LNCAP (cell line): ENCODE data around the gene ZMAT5.

Source experiments
- TF ChIP-seq, protein P1 (sequence below): fragments of 450-650 bp; IDR thresholded peaks from 2 replicates; pipeline ENCODE4 v1.5.1; 2017; ENCODE audit warnings: mild to moderate bottlenecking

The ZMAT5 gene

GRCh38 chr22:29706486-29706885 lies 60.3 kb downstream of the ZMAT5 start:
- TF ChIP-seq, protein P1, sequence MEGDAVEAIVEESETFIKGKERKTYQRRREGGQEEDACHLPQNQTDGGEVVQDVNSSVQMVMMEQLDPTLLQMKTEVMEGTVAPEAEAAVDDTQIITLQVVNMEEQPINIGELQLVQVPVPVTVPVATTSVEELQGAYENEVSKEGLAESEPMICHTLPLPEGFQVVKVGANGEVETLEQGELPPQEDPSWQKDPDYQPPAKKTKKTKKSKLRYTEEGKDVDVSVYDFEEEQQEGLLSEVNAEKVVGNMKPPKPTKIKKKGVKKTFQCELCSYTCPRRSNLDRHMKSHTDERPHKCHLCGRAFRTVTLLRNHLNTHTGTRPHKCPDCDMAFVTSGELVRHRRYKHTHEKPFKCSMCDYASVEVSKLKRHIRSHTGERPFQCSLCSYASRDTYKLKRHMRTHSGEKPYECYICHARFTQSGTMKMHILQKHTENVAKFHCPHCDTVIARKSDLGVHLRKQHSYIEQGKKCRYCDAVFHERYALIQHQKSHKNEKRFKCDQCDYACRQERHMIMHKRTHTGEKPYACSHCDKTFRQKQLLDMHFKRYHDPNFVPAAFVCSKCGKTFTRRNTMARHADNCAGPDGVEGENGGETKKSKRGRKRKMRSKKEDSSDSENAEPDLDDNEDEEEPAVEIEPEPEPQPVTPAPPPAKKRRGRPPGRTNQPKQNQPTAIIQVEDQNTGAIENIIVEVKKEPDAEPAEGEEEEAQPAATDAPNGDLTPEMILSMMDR, result no peak

GRCh38 chr22:29705651-29706050 lies 61.2 kb downstream of the ZMAT5 start:
- TF ChIP-seq, protein P1, result no peak

- TF ChIP-seq, protein P1, result no peak
These were observed 62.1 kb downstream of the ZMAT5 start for GRCh38 chr22:29704528-29705285.

DNA sequence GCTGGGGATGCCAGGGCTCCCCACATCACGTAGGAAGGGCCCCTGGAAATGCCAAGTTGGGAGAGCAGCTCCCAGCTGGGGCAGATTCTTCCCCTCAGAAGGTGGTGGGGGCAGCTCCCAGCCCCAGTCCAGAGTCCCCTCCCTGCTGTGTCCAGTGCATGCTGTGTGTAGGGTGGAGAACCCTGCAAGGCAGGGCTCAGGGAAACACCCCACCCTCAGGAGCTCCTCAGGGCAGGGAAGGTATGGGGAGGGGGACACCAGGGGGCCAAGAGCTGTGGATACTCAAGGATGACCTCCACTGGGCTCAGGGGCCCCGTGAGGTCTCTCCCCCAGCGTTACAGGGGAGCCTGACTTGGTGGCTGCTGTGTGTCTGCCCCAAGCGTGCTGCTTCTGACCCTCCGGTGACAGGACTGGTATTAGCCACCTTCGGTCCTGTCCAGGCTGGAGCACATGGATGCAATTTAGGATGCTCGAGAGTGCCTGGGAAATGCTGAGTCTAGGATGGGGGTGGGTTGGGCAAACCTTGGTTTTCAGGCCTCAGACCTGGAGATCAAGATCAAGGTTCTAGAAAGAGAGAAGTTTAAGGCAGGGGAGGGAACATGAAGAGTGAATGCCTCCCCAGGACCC lies 63.1 kb downstream of the ZMAT5 start:
- TF ChIP-seq, protein P1, result no peak

DNA sequence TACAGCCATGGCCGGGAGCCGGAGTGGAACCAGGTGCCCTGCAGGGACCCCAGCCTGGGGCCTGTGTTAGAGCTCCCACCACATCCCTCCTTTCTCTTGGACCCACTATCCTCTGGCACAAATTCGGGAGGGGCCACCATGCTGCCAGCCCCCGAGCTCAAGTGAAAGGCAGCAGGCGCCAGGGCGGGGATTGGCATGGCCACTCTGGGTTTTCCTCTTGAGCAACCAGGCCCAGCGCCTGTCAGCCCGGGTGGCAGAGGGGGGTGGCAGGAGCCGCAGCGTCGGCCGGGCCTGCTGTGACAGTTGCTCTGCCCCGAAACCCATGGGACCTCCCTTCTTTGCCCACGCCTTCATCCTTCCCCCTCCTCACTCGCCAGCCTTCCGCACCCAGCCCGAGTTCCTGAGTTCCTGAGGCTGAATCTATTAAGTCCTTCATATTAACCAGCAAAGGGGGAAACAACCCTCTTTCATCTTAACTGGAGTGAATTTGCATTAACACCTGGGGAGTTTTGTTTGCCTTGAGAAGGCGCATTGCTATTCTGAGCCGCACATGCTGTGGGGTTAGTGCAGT lies 63.8 kb downstream of the ZMAT5 start:
- TF ChIP-seq, protein P1, result no peak

- TF ChIP-seq, protein P1, result peak; percentile 30; the same call in 1 of the 2 replicates
These were observed 64.5 kb downstream of the ZMAT5 start for GRCh38 chr22:29702000-29702930.
